GM12864 (cell line): Measurements from ENCODE around the gene UNC5C.

ENCODE experiments used
- DNase-seq: peaks from one replicate; pipeline ENCODE4 v3.0.0-alpha.2; 2011; ENCODE audit warnings: low read depth
- H3K4me3 ChIP-seq: 2 replicates; pipeline ENCODE4 v1.5.1; 2011; ENCODE audit warnings: mild to moderate bottlenecking, low read depth, low read length, control low read depth
- TF ChIP-seq, protein P1 (sequence below): IDR thresholded peaks from 2 replicates; pipeline ENCODE4 v1.5.1; 2011; ENCODE audit warnings: low read depth, mild to moderate bottlenecking, moderate library complexity, low read length, control low read depth, inconsistent platforms; ENCODE audit errors: missing control alignments

UNC5C gene

DNA sequence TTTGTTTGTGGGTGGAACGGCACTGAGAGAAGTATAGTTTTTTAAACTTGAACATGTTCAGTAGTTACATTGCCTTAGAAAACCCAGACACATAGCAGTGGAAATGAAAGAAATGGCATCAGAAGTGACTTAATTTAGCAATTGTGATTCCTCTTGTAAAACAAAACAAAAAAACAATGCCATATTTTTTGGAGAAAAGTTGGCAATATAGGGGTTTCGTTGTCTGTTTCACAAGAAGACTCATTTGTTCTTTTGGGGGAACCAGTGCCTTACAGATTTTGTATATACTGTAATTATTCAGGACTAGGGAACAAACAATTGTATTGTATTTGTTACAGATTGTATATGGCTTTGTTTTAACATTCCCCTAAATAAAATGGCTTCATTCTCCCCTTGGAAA, 390.7 kb downstream of the UNC5C start:
- no peak overlapping the region for H3K4me3 ChIP-seq
- TF ChIP-seq, protein P1, sequence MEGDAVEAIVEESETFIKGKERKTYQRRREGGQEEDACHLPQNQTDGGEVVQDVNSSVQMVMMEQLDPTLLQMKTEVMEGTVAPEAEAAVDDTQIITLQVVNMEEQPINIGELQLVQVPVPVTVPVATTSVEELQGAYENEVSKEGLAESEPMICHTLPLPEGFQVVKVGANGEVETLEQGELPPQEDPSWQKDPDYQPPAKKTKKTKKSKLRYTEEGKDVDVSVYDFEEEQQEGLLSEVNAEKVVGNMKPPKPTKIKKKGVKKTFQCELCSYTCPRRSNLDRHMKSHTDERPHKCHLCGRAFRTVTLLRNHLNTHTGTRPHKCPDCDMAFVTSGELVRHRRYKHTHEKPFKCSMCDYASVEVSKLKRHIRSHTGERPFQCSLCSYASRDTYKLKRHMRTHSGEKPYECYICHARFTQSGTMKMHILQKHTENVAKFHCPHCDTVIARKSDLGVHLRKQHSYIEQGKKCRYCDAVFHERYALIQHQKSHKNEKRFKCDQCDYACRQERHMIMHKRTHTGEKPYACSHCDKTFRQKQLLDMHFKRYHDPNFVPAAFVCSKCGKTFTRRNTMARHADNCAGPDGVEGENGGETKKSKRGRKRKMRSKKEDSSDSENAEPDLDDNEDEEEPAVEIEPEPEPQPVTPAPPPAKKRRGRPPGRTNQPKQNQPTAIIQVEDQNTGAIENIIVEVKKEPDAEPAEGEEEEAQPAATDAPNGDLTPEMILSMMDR: no peak
- DNase-seq: no peak

- no peak for DNase-seq
- H3K4me3 ChIP-seq: no peak overlapping the region
- TF ChIP-seq, protein P1: no peak
Measured at GRCh38 chr4:95157596-95157995, 391.2 kb downstream of the UNC5C start.

GRCh38 chr4:95156452-95156765, 392.4 kb downstream of the UNC5C start:
- TF ChIP-seq, protein P1: no peak
- no peak overlapping the region for H3K4me3 ChIP-seq
- DNase-seq: no peak

DNA sequence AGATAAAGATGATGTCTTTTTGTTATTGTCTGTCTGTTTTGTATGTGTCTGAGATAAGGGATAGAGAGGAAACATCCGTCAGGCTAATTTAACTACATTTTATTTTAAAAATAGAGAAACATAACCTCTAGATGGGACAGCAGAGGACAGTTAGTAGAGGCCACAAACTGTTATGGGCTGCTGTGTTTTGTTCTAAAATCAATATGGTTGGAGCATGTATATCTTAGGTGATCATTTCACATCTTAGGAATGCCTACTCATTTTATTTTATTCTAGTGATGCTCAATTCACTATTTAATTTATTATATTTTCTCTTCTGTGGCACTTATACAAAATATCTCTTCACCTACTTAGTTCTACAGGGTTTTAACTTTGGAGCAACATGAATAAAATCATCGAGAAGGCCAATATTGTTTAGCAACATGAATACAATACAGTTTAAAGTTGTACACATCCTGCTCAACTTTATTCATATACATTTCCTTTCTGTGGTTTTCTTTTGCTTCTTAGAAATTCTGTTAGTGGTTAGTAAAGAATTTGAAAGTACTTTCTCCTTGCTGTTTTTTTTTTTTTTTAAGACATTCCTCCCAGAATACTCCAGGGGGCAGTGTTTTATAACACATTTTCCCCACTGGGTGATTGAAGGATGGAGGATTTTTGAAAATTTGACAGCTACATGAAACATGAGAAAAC, 392.9 kb downstream of the UNC5C start:
- no peak for DNase-seq
- H3K4me3 ChIP-seq: no peak overlapping the region

DNA sequence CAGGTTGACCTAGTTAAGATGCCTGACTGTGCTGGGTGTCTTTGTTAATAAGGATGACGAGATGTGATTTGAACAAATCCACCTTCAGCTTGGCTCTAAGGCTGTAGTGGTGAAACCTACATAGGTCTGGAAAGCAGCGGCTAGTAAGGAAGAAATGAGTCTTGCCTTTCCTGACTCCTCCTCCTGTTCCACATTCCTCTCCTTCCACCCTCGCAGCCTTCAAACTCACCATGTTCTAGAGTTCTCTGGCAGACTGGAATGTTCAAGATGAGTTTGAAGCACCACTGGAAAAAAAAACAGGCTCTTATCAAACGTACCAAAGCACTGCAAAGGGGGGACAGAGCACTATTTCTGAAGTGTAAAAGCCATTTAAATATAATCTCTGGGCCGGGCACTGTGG, 395.6 kb downstream of the UNC5C start:
- TF ChIP-seq, protein P1: no peak

More for the DNA sequence above, 392.9 kb downstream of the UNC5C start:
- TF ChIP-seq, protein P1: peak; percentile 47

GRCh38 chr4:95151255-95151654, 397.5 kb downstream of the UNC5C start:
- no peak for DNase-seq
- H3K4me3 ChIP-seq: no peak overlapping the region
- TF ChIP-seq, protein P1: no peak

More for the DNA sequence above, 395.6 kb downstream of the UNC5C start:
- no peak for DNase-seq
- H3K4me3 ChIP-seq: no peak overlapping the region

- H3K4me3 ChIP-seq: no peak overlapping the region
- TF ChIP-seq, protein P1: no peak
- no peak for DNase-seq
Measured at GRCh38 chr4:95142932-95143331, 405.8 kb downstream of the UNC5C start.
